SK-N-MC (cell line): Measurements from ENCODE around the gene SNRNP27.

Experiments used
- EZH2 ChIP-seq: fragments of 200-600 bp; sonication (generic); IDR thresholded peaks from one replicate; pipeline ENCODE4 v1.6.1; 2017; ENCODE audit warnings: antibody characterized with exemption
- POLR2AphosphoS5 ChIP-seq: IDR thresholded peaks from 2 replicates; pipeline ENCODE4 v1.6.1; 2012; ENCODE audit warnings: mild to moderate bottlenecking, low read depth, low read length, borderline replicate concordance

- TF ChIP-seq EZH2 (no peak), POLR2AphosphoS5 (no peak)
Measured at GRCh38 chr2:69934614-69934908, 40.8 kb downstream of the SNRNP27 start.
